GM21576 (cell line): ENCODE results near the gene SPA17.

Experiments used
- ATAC-seq: cut with Tn5 transposase; IDR thresholded peaks from one replicate; pipeline ENCODE4 v1.9.1; 2021; ENCODE audit warnings: mild to moderate bottlenecking, moderate library complexity; ENCODE audit not compliant: unreplicated experiment

Gene SPA17

GRCh38 chr11:124661553-124661952, 12.2 kb upstream of the SPA17 start:
- ATAC-seq: no peak

- no peak for ATAC-seq
Measured at GRCh38 chr11:124662106-124662505, 11.6 kb upstream of the SPA17 start.

- no peak for ATAC-seq
Measured at GRCh38 chr11:124663861-124664260, 9.8 kb upstream of the SPA17 start.

- no peak for ATAC-seq
Measured at GRCh38 chr11:124667601-124668000, 6.1 kb upstream of the SPA17 start.

- no peak for ATAC-seq
Measured at GRCh38 chr11:124669193-124669592, 4.5 kb upstream of the SPA17 start.

GRCh38 chr11:124670732-124671131, 3.0 kb upstream of the SPA17 start:
- no peak for ATAC-seq

GRCh38 chr11:124672536-124673215, 1.0 kb upstream of the SPA17 start:
- ATAC-seq: no peak

- ATAC-seq: no peak
Measured at GRCh38 chr11:124674168-124674517, 439 bp downstream of the SPA17 start.

GRCh38 chr11:124674571-124674970, 867 bp downstream of the SPA17 start:
- ATAC-seq: no peak

- ATAC-seq: no peak
Measured at GRCh38 chr11:124676386-124676785, 2.7 kb downstream of the SPA17 start.

GRCh38 chr11:124678416-124678815, 4.7 kb downstream of the SPA17 start:
- ATAC-seq: no peak

GRCh38 chr11:124681421-124681820, 7.7 kb downstream of the SPA17 start:
- ATAC-seq: no peak

- no peak for ATAC-seq
Measured at GRCh38 chr11:124682443-124682842, 8.7 kb downstream of the SPA17 start.

GRCh38 chr11:124693142-124693541, 19.4 kb downstream of the SPA17 start:
- no peak for ATAC-seq

GRCh38 chr11:124699547-124699946, 25.8 kb downstream of the SPA17 start:
- no peak for ATAC-seq

- no peak for ATAC-seq
Measured at GRCh38 chr11:124700028-124700427, 26.3 kb downstream of the SPA17 start.

- no peak for ATAC-seq
Measured at GRCh38 chr11:124707829-124708228, 34.1 kb downstream of the SPA17 start.

GRCh38 chr11:124712392-124712791, 38.7 kb downstream of the SPA17 start:
- ATAC-seq: no peak

GRCh38 chr11:124716591-124716990, 42.9 kb downstream of the SPA17 start:
- ATAC-seq: no peak

GRCh38 chr11:124717421-124717785, 43.7 kb downstream of the SPA17 start:
- no peak for ATAC-seq

GRCh38 chr11:124717786-124718651, 44.3 kb downstream of the SPA17 start:
- ATAC-seq: no peak

GRCh38 chr11:124718801-124719200, 45.1 kb downstream of the SPA17 start:
- ATAC-seq: no peak
